Measurements from ENCODE around the gene ANKRD33B. TPM values are rescaled to one million over a fixed set of nuclear protein-coding genes. Genes with fewer than 3 reads are reported as not detected.

Gene ANKRD33B
- total RNA-seq, 4 donors from 2014 or later, result 0.57 to 6.5 (median 1.7) TPM

DNA sequence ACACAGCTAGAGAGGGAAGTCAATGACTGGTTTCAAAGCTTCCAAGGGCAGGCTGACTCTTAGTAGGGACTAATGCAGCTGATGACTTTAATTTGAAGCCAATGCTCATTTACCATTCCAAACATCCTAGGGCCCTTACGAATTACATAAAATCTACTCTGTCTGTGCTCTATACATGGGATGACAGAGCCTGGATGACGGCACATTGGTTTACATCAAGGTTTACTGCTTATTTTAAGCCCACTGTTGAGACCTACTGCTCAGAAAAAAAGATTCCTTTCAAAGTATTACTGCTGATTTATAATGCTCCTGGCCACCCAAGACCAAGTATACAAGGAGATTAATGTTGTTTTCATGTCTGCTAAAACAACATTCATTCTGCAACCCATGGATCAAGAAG is 123.0 kb downstream of the ANKRD33B start:
- peaks cover 0 to 41% (median 6%) of the 10 kb centered on the region in 3 donors for H3K36me3 ChIP-seq
- H3K4me3 ChIP-seq, result no peak overlapping the region
- H3K27me3 ChIP-seq, result no peaks in the 10 kb centered on the region
- no peaks in the 10 kb centered on the region for H3K4me1 ChIP-seq
- H3K27ac ChIP-seq, result no peak overlapping the region
- no peak for TF ChIP-seq POLR2A (IDR thresholded peaks at IDR 0.05)
- intact Hi-C loops (cut with DNase I), result no loop called here
- DNase-seq, result no peak
- 96% methylated on average over 2 of the region's 2 CpGs for WGBS, 2 donors
- no peaks in the 10 kb centered on the region for H3K9me3 ChIP-seq

DNA sequence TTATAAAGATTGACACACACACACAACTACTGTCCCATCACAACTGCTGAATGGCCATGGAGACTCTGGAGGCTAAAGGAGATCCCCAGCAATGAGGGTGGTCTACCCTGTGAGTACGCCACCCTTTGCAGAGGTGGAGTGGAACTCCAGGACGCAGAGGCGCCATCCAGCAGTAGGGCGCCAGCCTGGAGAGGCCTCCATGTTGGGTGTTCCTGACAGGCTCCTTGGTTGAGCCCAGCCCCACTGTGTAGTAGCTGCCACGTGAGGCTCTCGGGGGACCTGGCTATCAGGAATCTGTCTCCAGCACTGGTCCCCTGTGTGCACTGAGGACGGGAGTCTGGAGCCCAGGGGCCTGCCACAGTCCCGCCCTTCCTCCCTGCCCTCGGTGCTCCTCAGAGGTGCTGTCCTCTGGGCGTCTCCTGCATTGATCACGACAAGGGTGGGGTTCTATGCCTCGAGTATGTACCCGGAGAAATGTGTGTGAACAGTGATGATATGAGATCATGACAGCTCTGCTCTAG is 124.8 kb downstream of the ANKRD33B start:
- no peaks in the 10 kb centered on the region for H3K4me1 ChIP-seq
- H3K36me3 ChIP-seq, result peaks cover 0 to 23% (median 0%) of the 10 kb centered on the region in 3 donors
- intact Hi-C loops (cut with DNase I), result no loop called here
- H3K9me3 ChIP-seq, result no peaks in the 10 kb centered on the region
- no peak overlapping the region for H3K4me3 ChIP-seq
- H3K27ac ChIP-seq, result no peak overlapping the region
- 89 to 100% methylated on average over 4 to 10 of the region's 13 CpGs for WGBS, 2 donors
- no peaks in the 10 kb centered on the region for H3K27me3 ChIP-seq
- TF ChIP-seq POLR2A (IDR thresholded peaks at IDR 0.05), result no peak
- TF ChIP-seq, protein P1, sequence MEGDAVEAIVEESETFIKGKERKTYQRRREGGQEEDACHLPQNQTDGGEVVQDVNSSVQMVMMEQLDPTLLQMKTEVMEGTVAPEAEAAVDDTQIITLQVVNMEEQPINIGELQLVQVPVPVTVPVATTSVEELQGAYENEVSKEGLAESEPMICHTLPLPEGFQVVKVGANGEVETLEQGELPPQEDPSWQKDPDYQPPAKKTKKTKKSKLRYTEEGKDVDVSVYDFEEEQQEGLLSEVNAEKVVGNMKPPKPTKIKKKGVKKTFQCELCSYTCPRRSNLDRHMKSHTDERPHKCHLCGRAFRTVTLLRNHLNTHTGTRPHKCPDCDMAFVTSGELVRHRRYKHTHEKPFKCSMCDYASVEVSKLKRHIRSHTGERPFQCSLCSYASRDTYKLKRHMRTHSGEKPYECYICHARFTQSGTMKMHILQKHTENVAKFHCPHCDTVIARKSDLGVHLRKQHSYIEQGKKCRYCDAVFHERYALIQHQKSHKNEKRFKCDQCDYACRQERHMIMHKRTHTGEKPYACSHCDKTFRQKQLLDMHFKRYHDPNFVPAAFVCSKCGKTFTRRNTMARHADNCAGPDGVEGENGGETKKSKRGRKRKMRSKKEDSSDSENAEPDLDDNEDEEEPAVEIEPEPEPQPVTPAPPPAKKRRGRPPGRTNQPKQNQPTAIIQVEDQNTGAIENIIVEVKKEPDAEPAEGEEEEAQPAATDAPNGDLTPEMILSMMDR (IDR thresholded peaks at IDR 0.05), result no peak
- DNase-seq, result no peak

DNA sequence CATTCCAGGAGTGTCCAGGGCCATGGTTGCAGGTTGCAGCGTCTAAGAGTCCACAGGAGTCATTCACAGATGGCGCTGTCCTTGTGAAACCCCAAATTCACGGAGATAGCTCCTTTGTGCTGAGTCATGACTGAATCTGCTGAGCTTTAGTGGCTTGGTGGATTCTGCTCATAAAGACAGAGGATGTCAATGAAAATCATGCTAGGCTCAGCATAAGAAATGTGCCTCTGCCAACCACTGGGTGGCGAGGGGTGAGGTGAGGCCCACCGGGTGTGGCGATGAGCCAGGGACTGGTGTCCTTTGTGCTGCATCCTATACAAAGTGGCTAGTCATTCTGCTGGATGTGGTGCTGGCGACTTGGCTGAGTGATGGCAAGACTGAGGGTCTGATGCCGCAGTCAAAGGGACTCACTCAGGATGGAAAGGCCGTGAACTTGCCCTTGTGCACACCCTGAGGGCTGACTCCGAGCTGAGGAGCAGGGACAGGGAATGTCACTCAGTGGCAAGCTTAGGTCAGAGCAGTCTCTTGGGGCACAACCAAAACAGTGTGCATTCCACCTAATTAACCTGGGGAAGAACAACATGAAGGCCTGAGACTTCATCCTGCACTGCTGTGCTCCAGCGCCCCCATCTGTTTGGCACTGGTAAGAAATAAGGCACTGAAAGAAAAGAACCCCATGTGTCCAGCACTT is 125.7 kb downstream of the ANKRD33B start:
- Histone ChIP-seq H3K36me3 (peaks cover 0 to 22% (median 0%) of the 10 kb centered on the region in 3 donors), H3K4me1 (no peaks in the 10 kb centered on the region), H3K27me3 (no peaks in the 10 kb centered on the region), H3K27ac (no peak overlapping the region), H3K4me3 (no peak overlapping the region), H3K9me3 (no peaks in the 10 kb centered on the region)
- no peak for DNase-seq
- 60 to 78% methylated on average over 2 to 5 of the region's 11 CpGs for WGBS, 2 donors
- TF ChIP-seq POLR2A (IDR thresholded peaks at IDR 0.05), result no peak
- TF ChIP-seq, protein P1 (IDR thresholded peaks at IDR 0.05), result peak in 1 of 6 experiments; percentile 32
- intact Hi-C loops (cut with DNase I), result no loop called here

DNA sequence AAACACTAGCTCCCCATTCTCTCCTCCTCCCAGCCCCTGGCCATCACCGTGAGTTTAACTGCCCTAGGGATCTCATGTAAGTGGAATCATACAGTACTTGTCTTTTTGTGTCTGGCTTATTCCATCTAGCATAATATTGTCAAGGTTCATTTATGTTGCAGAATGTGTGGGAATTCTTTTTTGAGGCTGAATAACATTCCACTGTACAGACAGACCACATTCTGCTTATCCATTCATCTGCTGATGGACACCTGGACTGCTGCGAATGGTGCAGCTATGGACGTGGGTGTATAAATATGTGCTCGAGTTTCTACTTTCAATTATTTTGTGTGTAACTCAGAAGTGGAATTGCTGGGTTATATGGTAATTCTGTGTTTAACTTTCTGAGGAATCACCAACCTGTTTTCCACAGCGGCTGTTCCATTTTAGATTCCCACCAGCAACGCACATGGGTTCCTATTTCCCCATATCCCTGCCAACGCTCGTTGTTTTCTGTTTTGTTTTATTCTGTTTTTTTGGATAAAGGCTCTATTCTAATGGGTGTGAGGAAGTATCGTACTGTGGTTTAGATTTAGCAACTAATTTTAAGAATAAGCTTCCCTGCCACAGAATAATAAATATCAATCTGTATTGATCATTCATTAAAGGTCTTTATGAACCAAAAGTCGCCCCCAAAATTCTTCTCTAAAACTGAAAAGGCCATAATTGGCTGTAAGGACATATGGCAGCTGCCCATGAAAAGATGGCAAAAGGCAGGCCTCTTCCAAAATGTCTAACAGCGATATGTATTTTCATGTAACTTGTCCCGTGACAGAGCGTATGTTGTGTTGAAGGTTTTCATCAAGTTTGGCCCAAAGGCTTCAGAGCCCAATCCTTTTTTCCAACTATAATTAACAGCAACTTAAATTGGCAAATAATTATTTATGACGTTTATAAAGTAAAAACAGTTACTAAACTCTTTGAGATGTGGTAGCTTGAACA is 126.9 kb downstream of the ANKRD33B start:
- H3K4me3 ChIP-seq, result no peak overlapping the region
- H3K4me1 ChIP-seq, result peaks cover 0 to 10% (median 6%) of the 10 kb centered on the region in 3 donors
- H3K36me3 ChIP-seq, result peaks cover 0 to 22% (median 0%) of the 10 kb centered on the region in 3 donors
- H3K27ac ChIP-seq, result no peak overlapping the region
- intact Hi-C loops (cut with DNase I), result no loop called here
- WGBS, 2 donors, result 76 to 85% methylated on average over 13 to 14 of the region's 14 CpGs
- H3K27me3 ChIP-seq, result no peaks in the 10 kb centered on the region
- TF ChIP-seq, protein P1 (IDR thresholded peaks at IDR 0.05), result no peak
- TF ChIP-seq POLR2A (IDR thresholded peaks at IDR 0.05), result no peak
- DNase-seq, result no peak
- H3K9me3 ChIP-seq, result no peaks in the 10 kb centered on the region

DNA sequence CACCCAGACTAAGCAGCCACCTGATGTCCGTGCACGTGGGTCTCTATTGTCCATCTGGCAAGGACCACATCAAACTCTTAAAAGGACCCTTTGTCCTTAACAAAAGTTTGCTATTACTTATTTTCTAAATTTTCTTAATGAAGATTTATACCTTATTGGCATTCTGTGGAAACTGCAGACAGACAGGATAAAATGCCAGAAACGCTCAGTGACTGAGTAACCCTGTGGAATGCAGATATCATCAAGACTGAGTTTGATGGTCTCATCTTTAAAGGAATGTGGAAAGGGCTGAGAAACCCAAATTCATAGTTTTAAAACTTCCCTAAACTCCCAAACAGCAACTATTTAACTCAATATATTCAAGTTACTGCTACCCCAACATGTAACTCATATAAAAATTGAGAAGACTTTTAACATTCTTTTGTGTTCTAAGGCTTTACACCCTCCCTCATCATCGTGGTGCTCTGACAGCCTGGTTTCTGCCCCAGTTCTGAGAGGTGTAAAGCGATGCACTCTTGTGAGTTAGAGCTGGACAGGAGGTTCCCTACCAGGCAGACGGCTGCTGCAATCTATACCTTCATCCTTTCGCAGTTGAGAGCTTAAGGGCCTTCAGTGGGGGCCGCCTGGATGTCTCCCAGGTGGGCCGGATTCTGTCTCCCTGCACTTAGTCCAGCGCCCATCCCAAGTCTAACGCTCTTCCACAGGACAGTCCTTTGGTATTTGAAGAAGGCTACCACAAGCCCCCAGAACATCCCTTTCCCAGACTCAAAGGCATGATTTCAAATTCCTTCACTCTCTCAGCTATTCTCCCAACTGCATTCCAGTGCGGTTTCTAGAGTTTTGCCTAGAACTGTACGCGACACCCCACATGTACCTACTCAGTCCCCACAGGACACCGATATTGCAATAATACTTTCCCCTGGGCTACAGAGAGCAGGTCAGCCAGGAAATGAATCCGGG is 128.2 kb downstream of the ANKRD33B start:
- no peaks in the 10 kb centered on the region for H3K9me3 ChIP-seq
- no peak overlapping the region for H3K4me3 ChIP-seq
- intact Hi-C loops (cut with DNase I), result no loop called here
- TF ChIP-seq, protein P1 (IDR thresholded peaks at IDR 0.05), result no peak
- TF ChIP-seq POLR2A (IDR thresholded peaks at IDR 0.05), result no peak
- H3K36me3 ChIP-seq, result peaks cover 0 to 16% (median 0%) of the 10 kb centered on the region in 3 donors
- DNase-seq, result no peak
- WGBS, 2 donors, result 89 to 92% methylated on average over 16 of the region's 16 CpGs
- H3K4me1 ChIP-seq, result peaks cover 0 to 14% (median 6%) of the 10 kb centered on the region in 3 donors
- no peak overlapping the region for H3K27ac ChIP-seq
- no peaks in the 10 kb centered on the region for H3K27me3 ChIP-seq

Data from esophagus squamous epithelium (tissue), 5 donors.